GM15510 (cell line): ENCODE measurements around the gene EPS8L2.

Experiments used
- POLR2A ChIP-seq: IDR thresholded peaks from 3 replicates; pipeline ENCODE4 v1.6.1; 2011; ENCODE audit warnings: borderline replicate concordance; ENCODE audit not compliant: insufficient read length; ENCODE audit errors: extremely low read depth

The EPS8L2 gene

GRCh38 chr11:770642-771616 lies 64.9 kb downstream of the EPS8L2 start:
- no peak for TF ChIP-seq POLR2A

- TF ChIP-seq POLR2A: no peak
Measured at GRCh38 chr11:771617-772204, 65.7 kb downstream of the EPS8L2 start.

GRCh38 chr11:772429-773390 lies 66.7 kb downstream of the EPS8L2 start:
- TF ChIP-seq POLR2A: no peak

- TF ChIP-seq POLR2A: no peak
Measured at GRCh38 chr11:773425-773824, 67.4 kb downstream of the EPS8L2 start.

- no peak for TF ChIP-seq POLR2A
Measured at GRCh38 chr11:773830-774229, 67.8 kb downstream of the EPS8L2 start.

- no peak for TF ChIP-seq POLR2A
Measured at GRCh38 chr11:774873-775592, 69.0 kb downstream of the EPS8L2 start.

GRCh38 chr11:776263-776560 lies 70.2 kb downstream of the EPS8L2 start:
- no peak for TF ChIP-seq POLR2A

- TF ChIP-seq POLR2A: no peak
Measured at GRCh38 chr11:776561-777287, 70.7 kb downstream of the EPS8L2 start.
